Fibroblast of lung (primary cell): ENCODE results near the gene TBX21. TPM values are rescaled to one million over a fixed set of nuclear protein-coding genes. Genes with fewer than 3 reads are reported as not detected.
A peak's percentile ranks its signal among the peaks of the same experiment; 100 is the strongest.

Experiments used
- DNase-seq, 2 donors: peaks; one replicate each; pipeline versions ENCODE4 v3.0.0 to v3.0.0-alpha.2; 2010; ENCODE audit warnings: low read depth in 2 of 2
- H2AFZ ChIP-seq: 2 replicates; pipeline ENCODE4 v1.5.1; 2012; ENCODE audit warnings: low read length, control low read depth, inconsistent platforms
- H3K27ac ChIP-seq: 2 replicates; pipeline ENCODE4 v1.5.1; 2011; ENCODE audit warnings: low read length, control low read depth; ENCODE audit not compliant: insufficient read depth
- H3K27me3 ChIP-seq: 2 replicates; pipeline ENCODE4 v1.5.1; 2011; ENCODE audit warnings: mild to moderate bottlenecking, low read length; ENCODE audit not compliant: control insufficient read depth, insufficient read depth
- H3K36me3 ChIP-seq: 2 replicates; pipeline ENCODE4 v1.5.1; 2011; ENCODE audit warnings: low read length; ENCODE audit not compliant: control insufficient read depth, insufficient read depth
- H3K4me1 ChIP-seq: 2 replicates; pipeline ENCODE4 v1.5.1; 2011; ENCODE audit warnings: low read length; ENCODE audit not compliant: control insufficient read depth, insufficient read depth; ENCODE audit errors: extremely low read depth
- H3K4me2 ChIP-seq: 2 replicates; pipeline ENCODE4 v1.5.1; 2011; ENCODE audit warnings: low read length, control low read depth; ENCODE audit not compliant: insufficient read depth; ENCODE audit errors: extremely low read depth
- H3K4me3 ChIP-seq, 4 experiments: fragments of 200-600 bp in 1 of 4; sonication (generic) in 1 of 4; replicated peaks in 1 of 4; 2 replicates each; pipeline ENCODE4 v1.5.1; 2011 to 2016; ENCODE audit warnings: low read length in 4 of 4, low read depth in 3 of 4, mild to moderate bottlenecking in 3 of 4, control low read depth in 2 of 4, inconsistent platforms in 1 of 4, mixed read lengths in 1 of 4; ENCODE audit not compliant: insufficient read depth in 1 of 4; ENCODE audit errors: control extremely low read depth in 1 of 4
- H3K79me2 ChIP-seq: 2 replicates; pipeline ENCODE4 v1.5.1; 2012; ENCODE audit warnings: mild to moderate bottlenecking, low read length, inconsistent platforms; ENCODE audit not compliant: control insufficient read depth, insufficient read depth
- H3K9ac ChIP-seq: 2 replicates; pipeline ENCODE4 v1.5.1; 2011; ENCODE audit warnings: mild to moderate bottlenecking, low read length, control low read depth; ENCODE audit not compliant: insufficient read depth
- H3K9me3 ChIP-seq: 2 replicates; pipeline ENCODE4 v1.5.1; 2012; ENCODE audit warnings: low read depth, low read length; ENCODE audit not compliant: control insufficient read depth, insufficient read depth
- H4K20me1 ChIP-seq: 2 replicates; pipeline ENCODE4 v1.5.1; 2011; ENCODE audit warnings: low read length; ENCODE audit not compliant: control insufficient read depth, insufficient read depth; ENCODE audit errors: extremely low read depth
- CTCF ChIP-seq, 2 donors: IDR thresholded peaks in 1 of 2; conservative IDR thresholded peaks in 1 of 2; 1 replicate in 1 of 2; 2 replicates in 1 of 2; pipeline ENCODE4 v1.5.1; 2011 to 2012; ENCODE audit warnings: low read length in 2 of 2, control low read depth in 1 of 2, inconsistent platforms in 1 of 2, low read depth in 1 of 2, mild to moderate bottlenecking in 1 of 2
- EZH2 ChIP-seq: IDR thresholded peaks from 2 replicates; pipeline ENCODE4 v1.5.1; 2012; ENCODE audit warnings: low read length, control low read depth, mild to moderate bottlenecking; ENCODE audit errors: missing control alignments
- polyA plus RNA-seq, 2 donors: library from polyadenylated mRNA; depleted of rRNA in 1 of 2; stranded (reverse) in 1 of 2; unstranded in 1 of 2; fragments of >200 nt; gene quantifications; 2 replicates each; pipeline ENCODE4 v1.2.1, GENCODE V29; 2011 to 2012; ENCODE audit warnings: missing spikeins in 1 of 2
- total RNA-seq: library from RNA; depleted of rRNA; stranded (reverse); fragments of >200 nt; gene quantifications from 2 replicates; pipeline ENCODE4 v1.2.1, GENCODE V29; 2014

TBX21 gene
- total and polyA plus RNA-seq, 2 donors (not counting 1 experiment from before 2014, with no cell fraction given): not detected

GRCh38 chr17:47708864-47709541 lies 24.0 kb upstream of the TBX21 start:
- no peaks in the 10 kb centered on the region for H3K36me3 ChIP-seq
- DNase-seq: peak; percentile 48 to 63
- no peak overlapping the region for H3K27ac ChIP-seq
- H4K20me1 ChIP-seq: no peaks in the 10 kb centered on the region
- H3K27me3 ChIP-seq: peaks cover 13% of the 10 kb centered on the region
- no peaks in the 10 kb centered on the region for H3K79me2 ChIP-seq
- no peak for TF ChIP-seq CTCF (conservative IDR thresholded peaks at IDR 0.05 in 1 of 2, IDR thresholded peaks at IDR 0.05 in 1 of 2; ENCODE audit: low read depth in 1 of 2, low read length in 2 of 2)
- no peak for TF ChIP-seq EZH2
- H3K4me1 ChIP-seq: peaks cover 3% of the 10 kb centered on the region
- H2AFZ ChIP-seq: no peak overlapping the region
- no peaks in the 10 kb centered on the region for H3K9me3 ChIP-seq
- no peak overlapping the region for H3K9ac ChIP-seq
- H3K4me3 ChIP-seq: peak overlapping the region in 1 of 4 experiments; percentile 20
- no peak overlapping the region for H3K4me2 ChIP-seq

GRCh38 chr17:47709594-47709993 lies 23.4 kb upstream of the TBX21 start:
- Histone ChIP-seq H3K9me3 (no peaks in the 10 kb centered on the region), H3K4me2 (no peak overlapping the region), H2AFZ (no peak overlapping the region), H3K9ac (no peak overlapping the region), H3K4me3 (no peak overlapping the region), H3K4me1 (peaks cover 3% of the 10 kb centered on the region), H3K36me3 (no peaks in the 10 kb centered on the region), H3K79me2 (no peaks in the 10 kb centered on the region), H4K20me1 (no peaks in the 10 kb centered on the region), H3K27me3 (peaks cover 19% of the 10 kb centered on the region), H3K27ac (no peak overlapping the region)
- TF ChIP-seq EZH2 (no peak), CTCF (conservative IDR thresholded peaks at IDR 0.05 in 1 of 2, IDR thresholded peaks at IDR 0.05 in 1 of 2; ENCODE audit: low read depth in 1 of 2, low read length in 2 of 2) (no peak)
- no peak for DNase-seq

GRCh38 chr17:47711366-47712099 lies 21.5 kb upstream of the TBX21 start:
- no peak overlapping the region for H2AFZ ChIP-seq
- H4K20me1 ChIP-seq: no peaks in the 10 kb centered on the region
- H3K4me3 ChIP-seq: no peak overlapping the region
- no peaks in the 10 kb centered on the region for H3K79me2 ChIP-seq
- no peak overlapping the region for H3K4me2 ChIP-seq
- DNase-seq: no peak
- peaks cover 33% of the 10 kb centered on the region for H3K27me3 ChIP-seq
- TF ChIP-seq EZH2 (no peak), CTCF (conservative IDR thresholded peaks at IDR 0.05 in 1 of 2, IDR thresholded peaks at IDR 0.05 in 1 of 2; ENCODE audit: low read depth in 1 of 2, low read length in 2 of 2) (no peak)
- no peaks in the 10 kb centered on the region for H3K36me3 ChIP-seq
- no peak overlapping the region for H3K9ac ChIP-seq
- no peaks in the 10 kb centered on the region for H3K9me3 ChIP-seq
- H3K4me1 ChIP-seq: peaks cover 3% of the 10 kb centered on the region
- H3K27ac ChIP-seq: no peak overlapping the region
